Measurements from ENCODE around the gene CKMT1B.
"Not testable (repeated sequence)": the region's sequence is repeated elsewhere in the genome, so short reads cannot be mapped to it uniquely, and the experiment has no call there.

CKMT1B gene

DNA sequence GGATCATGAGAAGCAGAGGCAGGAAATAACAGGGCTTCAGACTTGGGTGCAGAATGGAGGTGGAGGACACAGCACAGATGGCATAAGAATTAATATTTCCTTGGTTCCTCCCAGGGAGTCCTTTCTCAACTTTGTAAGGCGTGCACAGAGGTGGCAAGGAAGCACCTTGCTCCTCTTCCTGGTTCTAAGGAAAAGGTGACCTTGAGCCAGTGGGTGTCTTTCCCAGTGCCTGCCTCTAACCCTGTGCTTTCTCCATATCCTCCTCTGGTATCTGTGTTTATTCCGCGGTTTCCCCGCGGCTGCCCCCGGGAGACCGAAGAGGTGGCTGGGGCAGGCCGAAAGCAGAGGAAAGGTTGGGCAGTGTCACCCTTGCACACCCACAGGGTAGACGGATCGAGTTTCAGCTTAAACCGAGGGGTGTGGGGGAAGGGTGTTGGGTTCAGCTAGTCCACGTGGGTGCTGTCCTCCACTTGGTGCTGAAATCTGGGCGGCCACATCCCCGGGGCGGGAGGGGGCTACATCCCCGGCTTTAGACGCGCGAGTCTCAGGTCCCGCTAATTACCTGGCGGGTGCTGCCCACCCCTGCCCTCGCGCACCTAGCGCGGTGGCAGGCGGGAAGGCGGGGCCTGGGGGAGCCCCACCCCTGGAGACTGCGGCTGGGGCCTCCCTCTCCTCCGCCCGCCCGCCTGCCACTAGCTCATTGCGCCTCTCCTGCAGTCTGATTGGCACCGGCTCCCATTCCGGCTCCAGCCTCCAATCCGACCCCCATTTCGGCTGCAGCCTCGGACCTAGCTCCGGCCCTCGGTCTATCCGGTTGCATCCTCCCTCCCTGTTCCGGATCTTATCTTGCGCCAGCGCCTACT lies at the start of gene CKMT1B:
TSS of gene CKMT1B (plus strand) at position 700 of the 863 bp plus-strand sequence. CDS start 192 bp downstream, outside the sequence.
- DNase-seq (ENCODE audit: low read depth) = not testable (repeated sequence)

DNA sequence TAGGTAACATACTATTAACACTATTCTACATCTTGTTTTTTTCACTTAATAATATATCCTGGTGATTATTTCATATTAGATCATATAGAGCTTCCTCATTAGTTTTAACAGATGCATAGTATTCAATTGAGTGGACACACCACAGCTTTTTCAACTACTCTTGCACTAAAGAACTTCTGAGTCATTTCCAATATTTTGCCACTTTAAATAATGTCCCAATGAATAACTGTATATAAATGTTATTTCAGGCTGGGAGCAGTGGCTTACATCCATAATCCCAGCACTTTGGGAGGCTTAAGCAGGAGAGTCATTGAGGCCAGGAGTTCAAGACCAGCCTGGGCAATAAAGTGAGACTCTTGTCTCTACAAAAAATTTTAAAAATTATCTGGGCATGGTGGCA lies 49.6 kb upstream of the CKMT1B start:
- no peak for DNase-seq (ENCODE audit: low read depth)

DNA sequence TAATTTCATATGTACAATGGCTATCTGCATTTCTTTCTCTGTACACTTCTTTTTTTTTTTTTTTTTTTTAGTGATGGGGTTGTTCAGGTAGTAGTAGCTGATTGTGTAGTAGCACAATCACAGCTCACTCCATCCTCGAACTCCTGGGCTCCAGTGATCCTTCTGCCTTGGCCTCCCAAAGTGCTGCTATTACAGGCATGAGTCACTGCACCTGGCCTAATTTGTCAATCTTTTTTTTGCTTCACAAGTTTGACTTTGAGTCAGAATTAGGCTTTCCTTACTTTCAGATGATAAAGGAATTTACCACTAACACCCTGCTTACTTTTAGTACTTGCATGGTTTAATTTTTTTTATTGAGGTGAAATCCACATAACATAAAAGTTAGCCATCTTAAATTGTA lies 48.4 kb upstream of the CKMT1B start:
- DNase-seq (ENCODE audit: low read depth) = no peak

DNA sequence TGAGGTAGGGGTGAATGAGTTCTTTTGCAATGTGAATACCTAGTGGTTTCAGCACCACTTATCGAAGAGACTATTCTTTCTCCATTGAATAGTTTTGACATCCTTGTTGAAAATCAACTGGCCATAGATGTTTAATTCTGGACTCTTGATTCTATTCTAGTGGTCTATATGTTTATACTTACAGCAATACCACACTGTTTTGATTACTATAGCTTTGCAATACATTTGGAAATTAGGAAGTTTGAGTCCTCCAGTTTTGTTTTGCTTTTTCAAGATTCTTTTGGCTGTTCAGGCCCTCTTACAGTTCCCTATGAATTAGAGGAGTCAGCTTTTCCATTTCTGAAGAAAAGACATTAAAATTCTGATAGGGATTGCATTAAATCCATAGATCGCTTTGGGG lies 46.3 kb upstream of the CKMT1B start:
- no peak for DNase-seq (ENCODE audit: low read depth)

DNA sequence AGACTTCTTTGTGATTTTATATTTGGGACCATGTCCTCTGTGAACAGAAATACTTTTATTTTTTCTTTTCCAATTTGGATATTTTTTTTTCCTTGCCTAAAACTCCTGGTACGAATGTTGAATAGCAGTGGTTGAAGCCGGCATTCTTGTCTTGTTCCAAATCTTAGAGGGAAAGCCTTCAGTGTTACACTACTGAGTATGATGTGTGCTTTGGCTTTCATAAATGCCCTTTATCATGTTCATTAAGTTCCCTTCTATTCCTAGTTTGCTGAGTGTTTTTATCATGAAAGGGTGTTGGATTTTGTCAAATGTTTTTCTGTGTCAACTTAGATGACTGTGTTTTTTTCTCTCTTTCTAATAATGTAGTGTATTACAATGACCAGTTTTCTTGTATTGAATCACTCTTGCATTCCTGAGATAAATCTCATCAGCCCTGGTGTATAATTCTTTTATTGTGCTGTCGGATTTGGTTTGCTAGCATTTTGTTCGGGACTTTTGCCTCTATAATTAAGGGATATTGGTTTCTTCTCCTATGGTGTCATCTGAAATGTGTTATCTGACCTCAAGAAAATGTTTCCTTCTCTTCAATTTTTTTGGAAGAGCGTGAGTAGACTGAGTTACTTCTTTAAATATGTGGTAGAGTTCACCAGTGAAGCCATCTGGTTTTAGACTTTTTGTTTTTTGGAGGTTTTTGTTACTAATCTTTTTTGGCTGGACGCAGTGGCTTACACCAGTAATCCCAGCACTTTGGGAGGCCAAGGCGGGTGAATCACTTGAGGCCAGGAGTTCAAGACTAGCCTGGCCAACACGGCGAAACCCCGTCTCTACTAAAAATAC lies 43.1 kb upstream of the CKMT1B start:
- DNase-seq (ENCODE audit: low read depth) = peak; percentile 26

DNA sequence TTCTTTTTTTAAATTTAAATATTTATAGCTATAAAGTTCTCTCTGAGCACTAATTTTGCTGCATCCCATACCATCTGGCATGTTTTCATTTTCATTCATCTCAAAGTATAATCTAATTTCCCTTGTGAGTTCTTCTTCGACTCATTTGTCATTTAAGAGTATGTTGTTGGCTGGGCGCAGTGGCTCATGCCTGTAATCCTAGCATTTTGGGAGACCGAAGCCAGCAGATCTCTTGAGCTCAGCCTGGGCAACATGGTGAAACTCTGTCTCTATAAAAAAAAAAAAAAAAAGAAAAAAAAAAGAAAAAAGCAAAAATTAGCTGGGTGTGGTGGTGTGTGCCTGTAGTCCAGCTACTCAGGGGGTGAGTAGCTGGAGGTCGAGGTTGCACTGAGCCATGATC lies 41.6 kb upstream of the CKMT1B start:
- DNase-seq (ENCODE audit: low read depth) = no peak

DNA sequence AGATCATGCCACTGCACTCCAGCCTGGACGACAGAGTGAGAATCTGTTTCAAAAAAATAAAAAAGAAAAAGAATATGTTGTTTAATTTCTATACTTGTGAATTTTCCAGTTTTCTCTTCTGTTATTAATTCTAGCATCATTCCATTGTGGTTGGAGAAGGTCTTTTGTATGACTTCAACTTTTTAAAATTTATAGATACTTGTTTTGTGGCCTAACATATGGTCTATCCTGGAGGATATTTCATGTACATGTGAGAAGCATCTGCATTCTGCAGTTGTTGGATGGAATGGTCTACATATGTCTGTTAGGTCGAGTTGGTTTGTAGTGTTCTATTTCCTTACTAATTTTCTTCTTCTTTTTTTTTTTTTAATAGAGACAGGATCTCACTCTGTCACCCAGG lies 40.8 kb upstream of the CKMT1B start:
- DNase-seq (ENCODE audit: low read depth) = no peak

DNA sequence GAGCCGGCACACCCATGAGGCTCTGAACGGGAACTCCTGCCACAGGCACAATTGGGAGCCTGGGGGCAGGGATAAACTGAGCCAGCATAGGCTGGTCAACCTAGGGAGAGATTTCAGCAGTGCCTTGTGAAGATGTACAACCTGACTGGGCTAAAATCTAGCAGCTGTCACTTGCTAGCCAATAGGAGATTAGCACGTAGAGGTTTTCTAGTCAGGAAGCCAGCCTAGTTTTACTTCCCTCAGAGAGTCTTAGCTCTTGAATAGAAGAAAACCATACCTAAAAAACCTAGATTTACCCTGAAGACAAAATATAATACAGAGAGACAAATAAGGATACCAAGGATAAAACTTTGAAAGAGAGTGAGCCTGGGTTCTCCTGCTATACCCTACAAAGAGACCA lies 31.1 kb upstream of the CKMT1B start:
- DNase-seq (ENCODE audit: low read depth) = not testable (repeated sequence)

DNA sequence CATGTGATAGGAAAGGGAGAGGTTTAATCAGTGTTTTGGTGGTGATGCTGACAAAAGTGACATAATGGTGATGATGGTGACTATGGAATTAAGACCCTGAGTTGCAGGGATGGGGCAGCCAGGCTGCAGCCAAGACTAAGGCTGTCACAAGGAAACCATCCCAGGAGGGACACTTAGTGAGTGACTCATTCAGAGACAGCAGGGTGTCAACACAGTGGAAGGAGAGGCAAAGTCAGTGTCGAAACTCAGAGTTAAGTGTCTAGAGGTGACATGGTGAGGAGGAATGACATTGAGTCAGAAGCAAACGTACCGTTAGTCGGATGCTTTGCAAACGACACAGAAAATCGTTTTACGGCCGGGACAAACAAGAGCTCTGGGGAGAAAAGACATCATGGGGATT lies 30.0 kb upstream of the CKMT1B start:
- DNase-seq (ENCODE audit: low read depth) = not testable (repeated sequence)

DNA sequence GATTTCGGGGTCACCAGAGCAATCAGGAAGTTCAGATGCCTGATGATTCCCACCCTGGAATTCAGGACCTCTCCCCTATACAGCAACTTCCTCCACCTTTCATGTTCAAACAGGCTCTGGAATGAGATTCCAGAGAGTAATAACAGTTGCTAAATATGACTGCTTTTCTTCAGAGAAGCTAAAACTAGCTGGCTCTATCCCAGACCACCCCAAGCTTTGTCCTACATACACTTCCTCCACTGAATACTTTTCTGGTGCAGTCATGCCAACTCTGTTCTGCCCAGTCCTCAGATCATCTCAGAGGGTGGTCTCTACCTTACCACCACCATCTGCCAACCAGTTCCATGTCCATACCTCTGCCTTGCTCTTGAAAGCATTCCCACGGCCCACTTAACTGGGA lies 27.2 kb upstream of the CKMT1B start:
- not testable (repeated sequence) for DNase-seq (ENCODE audit: low read depth)

DNA sequence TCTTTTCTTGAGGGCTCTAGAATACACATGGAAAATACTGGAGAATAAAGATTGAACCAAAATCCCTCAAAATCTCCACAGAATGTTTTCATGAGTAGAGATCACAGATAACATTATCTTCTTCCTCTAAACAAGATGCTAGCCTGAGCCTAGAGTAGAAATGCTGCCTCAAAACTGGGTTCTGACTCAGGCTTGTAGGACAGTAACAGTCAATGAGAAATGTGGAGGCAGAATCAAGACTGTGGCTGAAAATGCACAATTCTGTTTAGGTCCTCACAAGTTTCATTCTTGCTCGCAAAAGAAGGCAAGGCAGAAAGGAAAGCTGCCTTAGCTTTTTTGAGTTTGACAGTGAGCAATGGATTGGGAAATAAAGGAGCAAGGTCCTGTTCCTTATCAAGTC lies 19.2 kb upstream of the CKMT1B start:
- not testable (repeated sequence) for DNase-seq (ENCODE audit: low read depth)

DNA sequence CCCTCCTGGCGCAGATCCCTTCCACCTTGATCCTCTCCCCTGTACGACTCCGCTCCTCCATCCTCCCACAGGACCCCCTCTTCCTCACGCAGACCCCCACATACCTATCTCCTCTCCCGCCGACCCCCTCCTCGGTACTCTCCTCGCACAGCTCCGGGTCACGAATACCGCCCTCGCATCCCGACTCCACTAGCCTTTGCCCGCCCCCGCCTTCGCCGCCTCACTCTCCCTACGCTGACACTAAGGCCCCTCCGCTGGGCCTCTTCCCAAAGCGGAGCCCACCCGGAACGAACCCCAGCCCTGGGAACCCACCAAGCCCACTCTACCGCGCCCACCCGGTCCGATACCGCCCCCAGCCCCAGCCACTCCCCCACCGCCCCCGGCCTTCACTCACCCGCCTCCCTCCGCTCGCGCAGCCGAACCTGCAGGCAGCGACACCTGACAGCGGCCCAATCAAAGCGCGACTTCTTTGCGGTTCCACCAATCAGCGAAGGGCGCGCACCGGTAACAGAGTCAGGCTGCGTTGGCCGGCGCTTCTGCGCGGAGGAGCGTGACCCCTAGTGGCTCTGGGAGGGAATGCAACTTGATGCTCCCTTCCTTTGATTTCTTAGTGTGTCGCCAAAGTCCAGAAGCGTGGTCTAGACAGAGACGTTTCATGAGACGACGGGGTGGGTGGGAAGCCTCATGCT lies 3.9 kb upstream of the CKMT1B start, which contains the start of gene PPIP5K1:
TSS of gene PPIP5K1 (minus strand) at position 431 of the 689 bp plus-strand sequence. CDS start 5,704 bp downstream, outside the sequence.
- DNase-seq (ENCODE audit: low read depth) = not testable (repeated sequence)

DNA sequence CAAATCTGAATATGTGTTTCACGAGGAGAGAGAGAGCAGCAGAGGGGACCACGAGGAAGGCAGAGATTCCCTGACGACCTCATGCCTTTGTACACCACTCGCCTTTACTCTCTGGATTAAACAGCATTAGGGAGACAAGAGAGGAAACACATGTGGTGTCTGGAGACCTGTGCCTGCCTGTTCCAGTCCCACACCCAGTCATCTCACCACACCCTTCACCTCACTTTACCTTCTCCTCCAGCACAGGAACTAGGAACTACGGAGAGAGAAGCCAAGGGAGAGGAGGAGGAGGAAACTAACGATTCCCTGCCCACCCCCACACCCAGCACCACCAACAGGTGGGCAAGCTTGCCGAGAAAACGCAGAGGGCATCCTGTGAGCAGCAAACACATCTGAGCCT lies 986 bp upstream of the CKMT1B start:
- not testable (repeated sequence) for DNase-seq (ENCODE audit: low read depth)

DNA sequence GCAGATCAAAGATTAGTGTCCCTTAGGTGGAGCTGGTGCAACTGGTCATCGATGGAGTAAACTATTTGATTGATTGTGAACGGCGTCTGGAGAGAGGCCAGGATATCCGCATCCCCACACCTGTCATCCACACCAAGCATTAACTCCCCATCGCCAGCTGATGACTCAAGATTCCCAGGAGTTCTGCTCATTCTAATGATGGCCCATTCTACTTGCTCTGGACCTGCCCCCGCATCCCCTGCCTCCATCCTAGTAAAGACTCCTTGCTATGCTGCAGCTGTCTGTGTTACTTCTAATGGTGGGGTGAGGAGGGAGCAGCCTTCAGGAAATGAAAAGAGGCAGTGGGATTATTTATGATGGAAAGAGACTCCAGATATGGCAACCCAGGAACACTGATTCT lies 5.3 kb downstream of the CKMT1B start:
- not testable (repeated sequence) for DNase-seq (ENCODE audit: low read depth)

DNA sequence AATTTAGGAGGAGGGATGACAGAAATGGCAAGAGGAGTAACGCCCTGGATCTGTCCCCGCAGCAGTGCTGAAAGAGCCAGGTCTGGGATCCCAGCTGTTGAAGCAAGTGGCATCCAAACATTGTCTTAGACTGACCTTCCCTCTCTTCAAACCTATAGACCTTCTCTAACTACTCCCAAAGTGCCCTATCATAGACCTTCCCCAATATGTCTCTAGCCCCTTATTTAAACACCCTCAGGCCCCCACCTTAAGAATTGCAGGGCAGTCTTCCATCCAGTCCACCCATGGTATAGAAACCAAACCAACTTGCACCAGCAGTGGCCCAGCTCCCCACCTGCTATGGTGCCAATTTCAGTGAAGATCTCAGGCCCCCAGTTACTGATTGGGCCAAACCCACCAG lies 6.4 kb downstream of the CKMT1B start:
- DNase-seq (ENCODE audit: low read depth) = not testable (repeated sequence)

DNA sequence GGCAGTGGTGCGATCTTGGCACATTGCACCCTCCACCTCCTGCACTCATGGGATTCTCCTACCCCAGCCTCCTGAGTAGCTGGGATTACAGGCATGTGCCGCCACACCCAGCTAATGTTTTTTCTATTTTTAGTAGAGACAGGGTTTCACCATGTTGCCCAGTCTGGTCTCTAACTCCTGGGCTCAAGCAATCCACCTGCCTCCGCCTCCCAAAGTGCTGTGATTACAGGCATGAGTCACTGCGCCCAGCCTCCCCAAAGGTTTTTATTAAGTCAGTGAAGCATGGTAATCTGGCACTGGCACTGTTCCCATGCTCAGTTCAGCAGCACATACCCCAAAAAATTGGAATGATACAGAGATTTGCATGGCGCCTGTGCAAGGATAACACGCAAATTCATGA lies 8.4 kb downstream of the CKMT1B start:
- not testable (repeated sequence) for DNase-seq (ENCODE audit: low read depth)

DNA sequence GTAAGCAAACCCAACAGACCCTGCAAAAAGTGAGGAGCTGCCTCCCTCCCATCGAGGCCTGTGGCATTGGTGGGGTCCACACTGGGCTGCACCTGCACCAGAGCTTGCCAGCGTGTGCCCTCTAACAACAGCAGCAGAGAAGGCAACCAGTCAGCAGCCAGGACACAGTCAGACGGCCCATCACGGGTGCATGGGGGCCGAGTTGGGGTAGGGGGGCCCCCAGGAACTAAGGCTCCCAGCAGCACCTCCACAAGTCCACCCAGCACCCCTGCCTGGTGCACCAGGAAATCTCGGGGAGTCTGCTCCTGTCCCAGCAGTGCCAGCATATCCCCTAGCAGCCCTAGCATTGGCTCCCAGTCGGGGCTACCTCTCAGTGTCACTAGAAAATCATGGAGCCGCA lies 23.9 kb downstream of the CKMT1B start:
- DNase-seq (ENCODE audit: low read depth) = not testable (repeated sequence)

DNA sequence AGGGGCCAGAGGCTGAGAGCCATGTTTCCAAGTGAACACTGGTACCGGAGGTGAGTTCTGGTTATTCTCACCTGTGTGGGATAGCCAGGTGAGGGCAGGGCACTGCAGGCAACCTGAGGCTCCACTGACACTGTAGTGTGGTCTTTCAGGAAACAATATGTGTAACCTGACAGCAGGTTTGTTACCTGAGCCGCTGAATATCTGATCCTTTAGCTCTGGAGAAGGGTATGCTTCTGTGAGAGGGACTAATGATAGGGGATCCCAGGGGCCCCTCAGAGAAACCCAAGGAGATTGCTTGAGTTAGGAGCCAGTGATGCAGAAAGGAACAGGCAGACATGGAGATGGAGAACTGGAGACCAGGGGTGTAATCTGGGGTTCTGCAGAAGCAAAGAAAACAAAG lies 24.9 kb downstream of the CKMT1B start, which contains the start of gene STRC:
TSS of gene STRC (minus strand) at position 101 of the 400 bp plus-strand sequence. CDS start at position 23, 78 bp downstream.
- not testable (repeated sequence) for DNase-seq (ENCODE audit: low read depth)

DNA sequence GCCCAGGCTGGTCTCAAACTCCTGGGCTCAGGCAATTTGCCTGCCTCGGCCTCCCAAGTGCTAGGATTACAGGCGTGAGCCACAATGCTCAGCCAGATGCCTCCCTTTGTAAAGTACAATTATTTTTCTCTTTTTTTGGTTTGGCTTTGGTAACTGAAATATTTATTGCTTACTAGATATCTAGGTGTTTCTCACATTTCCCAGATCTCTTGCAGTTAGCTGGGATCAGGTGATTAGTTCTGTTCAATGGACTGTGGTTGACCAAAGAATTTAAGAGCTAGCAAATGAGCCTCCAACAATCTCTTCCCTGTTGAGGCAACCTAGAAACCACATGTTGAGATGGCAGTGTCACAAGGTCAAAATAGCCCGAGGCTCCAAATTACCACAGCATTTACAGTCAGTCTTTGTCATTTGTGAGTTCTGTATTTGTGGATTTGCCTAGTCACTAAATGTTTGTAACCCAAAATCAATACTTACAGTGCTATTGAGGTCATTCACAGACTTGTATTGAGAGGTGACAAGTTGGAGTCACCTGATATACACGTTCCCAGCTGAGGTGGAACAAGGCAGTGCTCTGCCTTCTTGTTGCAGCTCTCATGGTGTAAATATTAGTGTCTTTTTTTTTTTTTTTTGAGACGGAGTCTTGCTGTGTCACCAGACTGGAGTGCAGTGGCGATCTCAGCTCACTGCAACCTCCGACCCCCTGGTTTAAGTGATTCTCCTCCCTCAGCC lies 28.4 kb downstream of the CKMT1B start:
- not testable (repeated sequence) for DNase-seq (ENCODE audit: low read depth)

DNA sequence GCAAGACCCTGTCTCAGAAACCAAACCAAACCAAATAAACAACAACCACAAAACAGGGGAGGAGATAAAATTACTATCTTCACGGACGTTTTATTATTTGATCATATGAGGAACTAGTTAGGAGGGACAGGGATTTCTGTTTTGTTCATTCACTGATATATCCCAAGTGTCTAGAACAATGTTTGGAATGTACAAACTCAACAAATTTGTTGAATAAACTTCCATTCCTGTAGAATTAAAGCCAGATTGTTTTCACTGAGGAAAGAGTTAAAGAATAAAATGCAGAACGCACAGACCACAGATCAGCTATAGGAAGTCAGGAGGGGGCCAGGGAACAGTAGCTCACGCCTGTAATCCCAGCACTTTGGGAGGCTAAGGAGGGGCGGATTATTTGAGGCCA lies 31.3 kb downstream of the CKMT1B start:
- DNase-seq (ENCODE audit: low read depth) = no peak

DNA sequence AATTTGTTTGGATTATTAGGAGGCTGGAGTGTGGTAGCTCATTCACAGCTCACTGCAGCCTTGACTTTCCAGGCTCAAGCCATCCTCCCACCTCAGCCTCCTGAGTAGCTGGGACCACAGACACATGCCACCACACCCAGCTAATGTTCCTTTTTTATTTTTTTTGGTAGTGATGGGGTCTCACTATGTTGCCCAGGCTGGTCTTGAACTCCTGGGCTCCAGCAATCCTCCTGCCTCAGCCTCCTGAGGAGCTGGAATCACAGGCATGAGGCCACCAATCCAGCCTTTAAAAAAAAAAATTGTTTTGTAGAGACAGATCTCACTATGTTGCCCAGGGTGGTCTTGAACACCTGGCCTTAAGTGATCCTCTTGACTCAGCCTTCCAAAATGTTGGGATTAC lies 33.1 kb downstream of the CKMT1B start:
- DNase-seq (ENCODE audit: low read depth) = not testable (repeated sequence)
